HG03108 (cell line): ENCODE measurements around the gene BAMBI.
"Not testable (repeated sequence)": the region's sequence is repeated elsewhere in the genome, so short reads cannot be mapped to it uniquely, and the experiment has no call there.

Source experiments
- ATAC-seq: cut with Tn5 transposase; IDR thresholded peaks from one replicate; pipeline ENCODE4 v1.9.1; 2021; ENCODE audit warnings: moderate library complexity; ENCODE audit not compliant: unreplicated experiment

Gene BAMBI, protein sequence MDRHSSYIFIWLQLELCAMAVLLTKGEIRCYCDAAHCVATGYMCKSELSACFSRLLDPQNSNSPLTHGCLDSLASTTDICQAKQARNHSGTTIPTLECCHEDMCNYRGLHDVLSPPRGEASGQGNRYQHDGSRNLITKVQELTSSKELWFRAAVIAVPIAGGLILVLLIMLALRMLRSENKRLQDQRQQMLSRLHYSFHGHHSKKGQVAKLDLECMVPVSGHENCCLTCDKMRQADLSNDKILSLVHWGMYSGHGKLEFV

DNA sequence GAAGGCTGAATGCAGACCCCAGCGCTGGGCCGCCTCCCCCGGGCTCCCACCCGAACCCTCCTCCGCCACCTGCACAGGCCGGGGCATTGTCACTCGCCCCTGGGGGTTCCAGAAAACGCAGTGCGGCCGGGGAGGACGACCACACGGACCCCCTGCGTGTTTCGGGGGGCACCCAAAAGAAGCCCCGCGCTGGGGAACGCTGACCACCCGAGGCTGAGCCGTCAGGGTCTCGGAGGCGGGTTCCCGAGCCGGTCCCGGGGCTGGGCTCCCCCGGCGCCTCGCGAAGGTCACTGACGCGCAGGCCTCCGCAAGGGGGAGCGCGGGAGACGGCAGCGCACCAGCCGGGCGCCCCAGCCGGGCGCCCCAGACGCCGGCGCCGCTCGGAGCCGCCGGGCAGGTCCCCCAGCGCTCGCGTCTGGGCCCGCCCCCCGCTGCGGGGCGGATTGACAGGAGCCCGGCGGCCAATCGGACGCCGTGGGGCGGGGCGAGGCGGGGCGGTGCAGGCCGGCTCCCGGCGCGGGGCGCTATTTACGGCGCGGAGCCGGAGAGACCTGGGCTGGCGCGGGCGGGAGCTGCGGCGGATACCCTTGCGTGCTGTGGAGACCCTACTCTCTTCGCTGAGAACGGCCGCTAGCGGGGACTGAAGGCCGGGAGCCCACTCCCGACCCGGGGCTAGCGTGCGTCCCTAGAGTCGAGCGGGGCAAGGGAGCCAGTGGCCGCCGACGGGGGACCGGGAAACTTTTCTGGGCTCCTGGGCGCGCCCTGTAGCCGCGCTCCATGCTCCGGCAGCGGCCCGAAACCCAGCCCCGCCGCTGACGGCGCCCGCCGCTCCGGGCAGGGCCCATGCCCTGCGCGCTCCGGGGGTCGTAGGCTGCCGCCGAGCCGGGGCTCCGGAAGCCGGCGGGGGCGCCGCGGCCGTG lies at the start of gene BAMBI:
TSS of gene BAMBI (plus strand) at position 554 of the 920 bp plus-strand sequence. CDS start 377 bp downstream, outside the sequence.
- peak; percentile 99 for ATAC-seq

DNA sequence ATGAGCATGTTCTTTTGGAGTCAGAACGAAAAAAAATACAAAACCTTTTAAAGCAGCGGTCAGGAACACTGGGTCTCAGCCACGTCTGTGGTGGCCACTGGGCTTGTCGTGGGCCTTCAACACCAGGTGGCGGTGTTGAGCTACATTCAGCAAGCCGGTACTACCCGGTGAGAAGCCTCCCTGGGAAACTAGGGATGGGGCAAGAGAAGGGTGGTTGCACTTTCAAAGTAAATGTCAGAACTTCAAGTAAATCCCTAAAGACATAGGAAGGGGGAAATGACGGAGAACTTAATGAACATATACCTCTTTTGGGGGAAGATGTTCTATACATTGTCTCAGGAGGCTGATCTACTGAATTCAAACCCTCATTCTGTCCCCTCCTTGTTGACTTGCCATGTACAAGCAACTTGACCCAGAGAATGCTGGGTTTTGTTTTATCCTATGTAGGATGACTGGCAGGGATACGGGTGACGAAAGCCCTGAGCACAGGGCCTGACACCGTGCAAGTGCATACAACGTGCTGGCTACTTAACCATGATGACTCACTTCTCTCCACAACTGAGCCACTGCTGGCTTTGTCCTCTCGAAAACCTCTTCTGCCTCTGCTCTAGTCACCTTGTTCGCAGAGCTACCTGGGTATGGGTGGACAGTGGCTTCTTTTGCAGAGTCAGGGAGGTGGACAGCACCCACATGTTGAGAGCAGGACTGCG lies 49.0 kb upstream of the BAMBI start:
- peak; percentile 59 for ATAC-seq

DNA sequence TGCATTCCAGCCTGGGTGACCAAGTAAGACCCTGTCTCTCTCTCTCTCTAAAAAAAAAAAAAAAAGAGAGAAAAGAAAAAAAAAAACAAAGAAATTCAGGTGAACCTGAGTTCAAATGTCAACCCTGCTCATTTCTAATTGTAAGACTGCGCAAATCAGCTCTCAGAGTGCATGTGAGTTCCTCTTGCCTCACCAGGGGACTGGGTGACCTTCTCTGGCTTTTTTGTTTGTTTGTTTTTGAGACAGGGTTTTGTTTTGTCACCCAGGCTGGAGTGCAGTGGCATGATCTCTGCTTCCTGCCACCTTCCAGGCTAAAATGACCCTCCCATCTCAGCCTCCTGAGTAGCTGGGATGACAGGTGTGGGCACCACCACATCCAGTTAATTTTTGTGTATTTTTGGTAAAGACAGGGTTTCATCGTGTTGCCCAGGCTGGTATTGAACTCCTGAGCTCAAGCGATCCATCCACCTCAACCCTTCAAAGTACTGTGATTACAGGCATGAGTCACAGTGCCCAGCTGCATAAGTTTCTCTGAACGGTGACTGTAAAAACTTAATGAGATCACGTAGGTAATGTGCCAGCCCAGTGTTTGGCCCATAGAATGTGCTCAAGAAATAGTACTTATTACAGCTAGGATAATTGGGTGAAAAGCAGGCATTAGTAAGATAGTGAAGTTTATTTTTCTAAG lies 45.3 kb upstream of the BAMBI start:
- no peak for ATAC-seq

DNA sequence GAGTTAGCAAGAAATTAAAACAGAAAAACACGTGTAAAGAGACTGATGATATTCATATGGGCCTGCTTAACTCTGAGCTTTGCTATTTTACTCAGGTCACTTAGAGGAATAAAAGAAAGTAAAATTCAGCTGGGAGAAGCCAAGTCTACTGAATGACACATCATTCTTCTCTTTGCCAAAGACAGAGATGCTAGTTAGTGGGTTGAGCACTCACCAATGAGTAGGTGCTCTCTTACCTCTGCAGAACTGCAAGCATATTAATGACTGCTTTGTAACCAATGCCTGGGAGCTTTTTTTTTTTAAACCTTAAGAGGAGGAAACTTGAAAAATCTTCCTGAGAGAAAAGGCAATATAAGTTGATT lies 44.8 kb upstream of the BAMBI start:
- ATAC-seq, result no peak

DNA sequence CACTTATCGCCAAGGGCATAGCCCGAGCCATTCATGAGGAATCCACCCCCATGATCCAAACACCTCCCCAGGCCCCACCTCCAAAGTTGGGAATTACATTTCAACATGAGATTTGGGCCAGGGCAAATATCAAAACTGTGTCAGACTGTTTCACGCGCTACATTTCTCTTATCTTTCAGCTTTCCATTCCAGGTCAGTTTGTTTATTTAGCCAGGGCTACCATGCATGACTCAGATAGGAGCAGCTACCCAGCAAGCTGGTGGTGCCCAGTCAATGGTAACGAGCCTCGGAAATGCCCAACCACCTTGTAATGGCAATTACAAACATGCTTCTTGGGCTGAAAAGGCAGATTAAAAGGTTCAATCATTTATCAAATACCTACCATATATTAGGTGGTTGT lies 43.6 kb upstream of the BAMBI start:
- ATAC-seq, result no peak

DNA sequence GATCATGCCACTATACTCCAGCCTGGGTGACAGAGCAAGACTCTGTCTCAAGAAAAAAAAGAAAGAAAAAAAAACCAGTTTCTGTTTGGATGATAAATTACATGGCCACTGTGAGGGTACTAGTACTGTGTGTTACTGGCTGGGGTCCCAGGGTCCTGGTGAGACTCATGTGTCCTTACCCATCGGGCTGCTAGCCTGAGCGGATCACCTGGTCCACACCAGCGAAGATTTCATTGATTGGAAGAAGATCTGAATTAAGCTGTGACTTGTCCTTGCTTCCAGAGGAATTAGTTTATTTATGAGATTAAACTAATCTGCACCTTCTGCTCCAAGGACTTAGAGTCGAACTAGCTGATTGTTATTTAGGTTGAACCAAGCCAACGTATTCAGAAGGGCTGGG lies 40.0 kb upstream of the BAMBI start:
- no peak for ATAC-seq

DNA sequence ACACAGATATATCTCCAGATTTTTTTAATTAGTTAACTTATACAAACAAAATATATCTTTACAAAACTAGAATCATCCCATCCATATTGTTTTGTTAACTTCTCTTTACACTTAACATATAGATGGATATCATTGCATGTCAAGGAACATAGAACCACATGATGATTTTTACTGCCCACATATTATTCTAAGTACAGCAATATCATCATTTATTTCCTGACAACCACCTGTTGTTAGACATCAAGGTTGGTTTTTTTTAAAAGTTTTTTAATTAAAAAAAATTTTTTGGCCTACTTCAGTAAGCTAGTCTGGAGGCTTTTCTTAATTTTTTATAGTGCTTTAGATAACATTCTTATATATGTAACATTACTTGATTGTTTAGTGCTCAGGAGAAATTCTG lies 38.9 kb upstream of the BAMBI start:
- no peak for ATAC-seq

DNA sequence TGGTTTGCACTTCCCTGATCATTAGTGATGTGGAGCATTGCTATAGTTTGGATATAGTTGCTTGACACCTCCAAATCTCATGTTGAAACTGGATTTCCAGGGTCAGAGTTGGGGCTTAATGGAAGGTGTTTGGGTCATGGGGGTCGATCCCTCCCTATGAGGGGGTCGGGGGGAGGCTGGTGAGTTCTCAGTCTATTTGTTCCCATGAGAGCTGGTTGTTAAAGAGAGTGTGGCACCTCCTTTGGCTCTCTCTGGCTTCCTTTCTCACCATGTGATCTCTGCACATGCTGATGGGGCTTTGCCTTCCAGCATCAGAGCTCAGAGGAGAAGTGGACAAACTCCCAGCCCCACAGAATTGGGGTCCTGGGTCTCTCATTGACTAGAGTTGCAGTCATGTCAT lies 36.8 kb upstream of the BAMBI start:
- ATAC-seq, result no peak

DNA sequence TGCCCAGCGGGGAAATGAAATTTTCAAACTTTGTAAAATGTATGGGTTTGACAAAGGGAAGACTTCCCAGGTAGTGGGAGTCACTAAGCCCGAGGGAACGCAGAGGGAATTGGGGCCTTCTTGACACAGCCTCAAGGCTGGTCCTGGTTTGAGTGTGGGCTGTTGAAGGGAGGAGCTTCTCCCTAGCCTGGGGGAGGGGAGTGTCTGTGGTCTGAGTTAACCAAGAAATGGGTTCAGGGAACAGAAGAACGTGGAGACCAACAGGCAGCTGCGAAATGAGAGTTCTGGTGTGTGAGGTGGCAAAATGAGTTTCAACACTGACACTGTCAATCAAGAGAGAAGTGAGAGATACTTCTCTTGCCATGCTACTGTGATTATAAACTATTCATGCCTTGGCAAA lies 32.7 kb upstream of the BAMBI start:
- no peak for ATAC-seq

DNA sequence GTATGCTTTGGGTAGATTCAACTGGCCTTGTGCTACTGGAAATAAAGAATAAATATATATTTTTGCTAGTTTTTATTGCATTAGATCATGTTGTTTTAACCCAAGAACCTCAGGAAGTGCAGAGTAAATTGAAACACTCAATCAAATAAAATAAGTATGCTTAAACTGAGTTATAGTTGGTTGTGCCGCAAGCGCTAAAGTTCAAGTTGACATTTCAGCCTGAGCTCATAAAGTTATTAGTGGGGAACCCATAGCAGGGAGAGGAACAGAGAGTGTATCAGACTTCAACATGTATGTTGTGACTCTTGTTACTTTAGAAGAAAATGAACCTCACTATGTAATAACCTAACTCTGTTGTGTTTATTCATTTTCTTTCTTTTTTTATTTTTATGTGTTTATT lies 25.2 kb upstream of the BAMBI start:
- ATAC-seq, result no peak

DNA sequence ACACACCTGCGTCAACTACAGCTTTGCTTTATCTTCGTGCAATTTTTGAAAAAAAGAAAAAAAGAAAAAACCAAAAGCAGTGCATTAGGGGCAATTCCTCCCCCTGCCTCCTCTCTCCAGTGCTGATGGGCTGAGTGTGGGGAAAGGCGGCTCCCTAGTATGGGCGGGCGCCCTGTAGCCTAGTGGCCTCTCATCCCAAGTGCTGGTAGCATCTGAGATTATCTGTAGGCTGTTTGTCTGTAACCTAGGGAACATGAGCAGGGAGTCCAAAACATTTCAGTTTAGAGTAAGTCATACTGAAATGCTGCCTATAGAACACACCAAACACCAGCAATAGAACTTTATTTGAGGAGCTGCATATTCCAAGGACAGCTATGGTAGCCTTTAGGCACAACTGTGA lies 24.6 kb upstream of the BAMBI start:
- ATAC-seq, result no peak

DNA sequence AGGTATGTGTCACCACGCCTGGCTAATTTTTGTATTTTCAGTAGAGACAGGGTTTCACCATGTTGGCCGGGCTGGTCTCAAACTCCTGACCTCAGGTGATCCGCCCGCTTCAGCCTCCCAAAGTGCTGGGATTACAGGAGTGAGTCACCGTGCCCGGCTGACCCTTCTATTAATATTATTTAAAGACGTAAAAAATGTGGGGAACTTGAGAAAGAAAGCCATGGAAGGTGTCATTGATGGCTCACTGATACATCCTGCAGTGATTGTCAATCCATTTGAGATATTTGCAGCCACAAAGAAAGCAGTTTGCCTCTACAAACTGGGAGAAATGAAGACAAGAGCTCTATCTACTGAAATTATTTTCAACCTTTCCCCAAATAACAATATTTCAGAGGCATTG lies 18.5 kb upstream of the BAMBI start:
- not testable (repeated sequence) for ATAC-seq

DNA sequence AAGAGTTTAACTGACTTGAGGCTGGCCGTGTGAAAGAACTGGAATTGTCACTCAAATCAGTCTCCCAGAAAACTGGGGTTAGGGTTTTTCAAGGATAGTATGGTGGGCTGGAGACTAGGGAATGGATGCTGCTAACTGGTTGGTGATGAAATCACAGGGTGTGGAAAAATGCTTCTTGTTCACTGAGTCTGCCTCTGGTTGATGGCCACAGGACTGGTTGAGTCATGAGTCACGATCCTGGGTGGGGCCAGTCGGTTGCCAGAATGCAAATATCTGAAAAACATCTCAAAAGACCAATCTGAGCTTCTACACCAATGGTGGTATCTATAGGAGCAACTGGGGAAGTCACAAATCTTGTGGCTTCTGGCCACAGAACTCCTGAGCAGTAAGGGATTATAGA lies 16.3 kb upstream of the BAMBI start:
- ATAC-seq, result no peak

DNA sequence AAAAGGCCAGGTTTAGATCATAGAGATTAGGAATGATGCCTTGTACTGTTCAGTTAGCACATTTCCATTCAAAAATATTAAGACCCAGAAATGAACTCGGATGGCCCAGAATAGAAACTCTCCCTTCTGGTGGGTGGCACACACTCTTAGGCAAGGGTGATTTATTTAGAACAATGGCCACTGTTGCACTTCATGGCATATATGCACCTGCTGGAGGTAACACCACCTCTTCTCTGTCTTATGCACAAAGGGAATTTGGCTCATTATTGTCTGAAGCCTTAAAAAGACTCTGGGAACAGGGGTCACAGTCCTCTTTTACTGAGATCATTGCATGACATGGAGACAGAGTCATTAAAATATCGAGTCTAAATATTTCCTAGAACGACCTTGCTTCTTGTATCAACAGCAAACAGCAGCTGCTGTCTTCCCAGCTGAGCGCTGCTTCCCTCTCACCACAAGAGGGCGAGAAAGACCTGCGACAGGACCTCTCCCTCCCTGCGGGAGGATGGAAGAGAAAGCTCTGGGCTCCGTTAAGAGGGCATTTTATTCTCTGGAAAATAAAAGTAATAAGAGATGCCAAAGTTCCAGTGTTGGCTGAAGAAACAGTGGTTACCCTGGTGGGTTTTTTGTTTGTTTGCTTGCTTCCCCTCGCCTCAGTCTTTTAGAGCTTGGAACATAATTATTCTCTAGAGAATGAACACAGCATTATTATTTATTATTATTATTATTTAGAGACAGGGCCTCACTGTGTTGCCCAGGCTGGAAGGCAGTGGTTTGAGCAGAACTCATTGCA lies 13.5 kb upstream of the BAMBI start:
- peak; percentile 76 for ATAC-seq

DNA sequence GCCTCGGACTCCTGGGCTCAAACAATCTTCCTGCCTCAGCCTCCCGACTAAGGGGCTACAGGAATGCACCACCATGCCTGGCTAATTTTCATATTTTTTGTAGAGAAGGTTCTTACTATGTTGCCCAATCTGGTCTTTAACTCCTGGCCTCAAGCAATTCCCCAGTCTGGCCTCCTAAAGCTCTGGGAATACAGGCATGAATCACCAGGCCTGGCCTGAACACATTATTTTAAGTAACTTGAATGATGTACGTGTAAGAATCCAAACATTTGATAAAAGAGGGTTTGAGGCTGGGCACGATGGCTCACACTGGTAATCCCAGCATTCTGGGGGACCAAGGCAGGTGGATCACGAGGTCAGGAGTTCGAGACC lies 13.0 kb upstream of the BAMBI start:
- ATAC-seq, result no peak

DNA sequence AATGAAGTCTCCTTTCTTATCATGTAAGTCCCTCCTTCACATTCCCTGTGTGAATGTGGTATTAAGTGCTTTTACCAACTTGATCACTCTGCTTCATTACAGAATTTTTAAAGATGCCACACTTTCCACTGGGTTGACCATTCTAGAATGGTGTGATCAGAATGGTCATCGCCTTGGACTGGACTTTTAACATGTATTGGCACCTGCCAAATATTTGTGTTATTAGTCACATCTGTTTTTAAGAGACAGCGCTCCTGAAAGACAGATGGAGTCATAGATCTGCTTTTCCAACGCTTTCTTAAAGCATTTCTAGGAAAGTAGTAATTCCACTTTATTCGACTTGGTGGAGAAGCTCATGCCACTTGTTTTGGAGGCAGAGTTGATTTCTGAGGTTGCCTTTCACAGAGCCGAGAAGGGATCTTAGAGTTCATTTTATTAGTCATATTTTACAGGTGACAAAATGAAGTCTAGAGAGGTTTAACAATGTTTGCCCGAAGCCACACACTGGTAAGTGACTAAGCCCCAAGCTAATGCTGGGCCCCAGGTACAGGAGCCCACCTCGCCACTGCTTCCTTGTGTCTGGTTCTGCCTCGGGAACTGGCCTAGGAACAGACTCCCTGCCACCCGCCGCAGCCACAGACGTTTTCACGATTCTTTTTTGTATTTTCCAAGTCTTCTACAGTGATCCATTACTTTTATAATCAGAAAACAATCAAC lies 10.4 kb upstream of the BAMBI start:
- ATAC-seq, result no peak

DNA sequence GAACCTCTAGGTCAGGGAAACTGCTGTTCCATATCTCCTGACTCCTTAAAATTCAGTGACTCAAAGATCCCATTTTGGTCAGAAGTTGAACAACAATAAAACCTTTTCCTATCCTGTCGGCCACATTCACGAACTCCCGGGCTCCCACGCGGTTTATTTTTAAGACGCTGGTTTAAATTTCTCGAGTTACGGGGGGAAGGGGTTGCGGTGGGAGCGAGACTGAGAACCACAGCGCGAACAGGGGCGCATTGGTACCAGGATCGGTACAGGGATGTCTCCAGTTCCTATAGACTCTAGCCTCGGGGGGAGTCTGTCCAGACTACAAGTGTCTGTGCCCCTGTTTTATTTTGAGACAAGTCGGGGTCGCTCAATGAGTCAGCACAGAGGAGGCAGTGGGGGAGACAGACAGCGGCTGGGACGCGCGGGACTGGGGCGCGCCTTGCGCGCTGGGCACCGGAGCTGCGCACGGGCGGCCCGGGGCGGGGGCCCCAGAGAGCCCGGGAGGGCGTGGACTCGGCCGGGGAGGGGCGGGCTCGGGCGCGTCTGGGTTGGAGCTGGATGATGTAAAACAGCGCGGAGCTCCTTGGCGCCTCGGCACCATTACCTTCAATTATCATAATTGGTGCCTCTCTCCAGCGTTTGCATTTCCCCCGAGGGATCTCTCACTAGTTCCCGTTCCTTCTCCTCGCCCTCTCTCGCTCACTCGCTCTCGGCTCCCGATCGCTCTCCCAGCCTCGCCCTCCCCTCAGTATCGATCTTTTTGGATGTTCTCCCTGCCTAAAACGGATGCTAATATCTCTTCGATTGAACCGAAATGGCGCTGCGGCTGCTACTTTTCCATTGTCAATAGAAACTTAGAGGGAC lies 8.7 kb upstream of the BAMBI start:
- ATAC-seq, result no peak

DNA sequence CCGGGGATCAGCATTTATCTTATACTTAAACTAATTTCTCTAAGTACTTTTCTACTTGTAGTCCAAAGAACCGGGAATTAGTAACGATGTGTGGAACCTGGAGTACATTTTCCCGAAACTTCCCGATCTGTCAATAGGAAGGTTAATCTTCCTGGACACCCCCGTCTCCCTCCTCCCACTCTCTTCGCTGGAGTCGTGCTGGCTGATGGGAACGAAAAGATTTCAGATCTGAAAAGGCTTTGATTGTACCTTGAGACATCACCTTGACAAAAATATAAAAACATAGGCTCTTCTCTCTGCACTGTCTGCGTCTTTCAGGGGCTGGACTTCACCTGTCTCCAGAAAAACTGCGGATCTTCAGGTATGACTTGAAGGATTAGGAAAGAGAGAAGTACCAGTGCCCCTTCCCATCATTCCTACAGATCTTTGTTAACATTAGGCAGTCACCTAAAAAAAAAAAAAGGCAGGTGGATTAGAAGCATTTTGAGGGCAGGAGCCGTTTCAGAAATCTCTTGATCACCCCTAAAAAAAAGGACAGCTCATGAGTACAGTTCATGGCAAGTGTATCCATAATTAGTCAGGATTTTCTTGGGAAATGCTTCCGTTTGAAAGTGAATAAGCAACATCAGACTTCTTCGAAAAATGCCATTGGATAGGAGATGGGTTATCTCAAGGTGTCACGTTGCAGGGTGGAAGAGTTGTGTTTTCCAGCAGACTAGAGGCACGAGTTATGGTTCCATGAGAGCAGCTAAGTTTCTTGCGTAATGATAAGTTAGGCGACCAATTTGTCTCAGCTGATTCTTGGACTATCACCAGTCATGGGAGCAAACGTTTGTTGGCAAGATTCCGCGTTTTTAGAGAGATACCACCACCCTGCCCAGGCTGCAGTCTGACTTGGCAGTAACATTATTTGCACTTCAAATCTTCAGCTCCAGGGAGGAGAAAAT lies 7.8 kb upstream of the BAMBI start:
- no peak for ATAC-seq
